Mesendoderm (in vitro differentiated cells): ENCODE data around the gene XDH.

Experiments
- DNase-seq: peaks from one replicate; pipeline ENCODE4 v3.0.0; 2013
- H2AK5ac ChIP-seq: 2 replicates; pipeline ENCODE4 v1.6.1; 2013; ENCODE audit warnings: low read length, inconsistent platforms
- H2BK120ac ChIP-seq: 2 replicates; pipeline ENCODE4 v1.6.1; 2013; ENCODE audit warnings: low read depth, mild to moderate bottlenecking, low read length, moderate library complexity, mixed read lengths
- H2BK15ac ChIP-seq: replicated peaks from 2 replicates; pipeline ENCODE4 v1.6.1; 2013; ENCODE audit warnings: low read depth, mild to moderate bottlenecking, moderate library complexity
- H2BK5ac ChIP-seq: 2 replicates; pipeline ENCODE4 v1.6.1; 2013; ENCODE audit warnings: low read length, inconsistent platforms
- H3K18ac ChIP-seq: 2 replicates; pipeline ENCODE4 v1.6.1; 2013; ENCODE audit warnings: mild to moderate bottlenecking, low read length, mixed read lengths
- H3K23ac ChIP-seq: one replicate; pipeline ENCODE4 v1.6.1; 2013; ENCODE audit warnings: low read length
- H3K27ac ChIP-seq: 2 replicates; pipeline ENCODE4 v1.5.1; 2013; ENCODE audit warnings: low read depth, mild to moderate bottlenecking, inconsistent platforms, low read length, moderate library complexity
- H3K27me3 ChIP-seq: 2 replicates; pipeline ENCODE4 v1.6.1; 2013; ENCODE audit warnings: low read length, control low read depth, mild to moderate bottlenecking, inconsistent platforms; ENCODE audit not compliant: insufficient read depth, poor library complexity
- H3K36me3 ChIP-seq: 2 replicates; pipeline ENCODE4 v1.6.1; 2013; ENCODE audit warnings: low read length, inconsistent platforms; ENCODE audit not compliant: control insufficient read depth, insufficient read depth
- H3K4ac ChIP-seq: one replicate; pipeline ENCODE4 v1.6.1; 2013; ENCODE audit warnings: low read depth, mild to moderate bottlenecking, low read length, moderate library complexity
- H3K4me1 ChIP-seq: 2 replicates; pipeline ENCODE4 v1.6.1; 2013; ENCODE audit warnings: low read depth, low read length, inconsistent platforms; ENCODE audit not compliant: control insufficient read depth
- H3K4me2 ChIP-seq: 2 replicates; pipeline ENCODE4 v1.6.1; 2013; ENCODE audit warnings: low read length
- H3K4me3 ChIP-seq: 2 replicates; pipeline ENCODE4 v1.5.1; 2013; ENCODE audit warnings: mild to moderate bottlenecking, low read length
- H3K56ac ChIP-seq: one replicate; pipeline ENCODE4 v1.6.1; 2013; ENCODE audit warnings: low read length
- H3K79me1 ChIP-seq: 2 replicates; pipeline ENCODE4 v1.6.1; 2013; ENCODE audit warnings: low read length, inconsistent platforms
- H3K79me2 ChIP-seq: 2 replicates; pipeline ENCODE4 v1.6.1; 2013; ENCODE audit warnings: mild to moderate bottlenecking, low read length; ENCODE audit not compliant: control insufficient read depth, insufficient read depth
- H3K9ac ChIP-seq: 2 replicates; pipeline ENCODE4 v1.6.1; 2013; ENCODE audit warnings: low read length, inconsistent platforms
- H4K5ac ChIP-seq: one replicate; pipeline ENCODE4 v1.6.1; 2013; ENCODE audit warnings: low read length
- H4K8ac ChIP-seq: one replicate; pipeline ENCODE4 v1.6.1; 2013; ENCODE audit warnings: low read depth, mild to moderate bottlenecking, control low read depth, low read length, moderate library complexity
- WGBS: extraction: QIAGEN DNeasy Blood & Tissue Kit; methylation state at CpG from one replicate; pipeline ENCODE4 v1.1.7; 2013; ENCODE audit warnings: low lambda C conversion rate, missing lambda C conversion rate; ENCODE audit not compliant: insufficient coverage; ENCODE audit errors: extremely low coverage; 5-methylcytosine and 5-hydroxymethylcytosine counted together

Gene XDH

DNA sequence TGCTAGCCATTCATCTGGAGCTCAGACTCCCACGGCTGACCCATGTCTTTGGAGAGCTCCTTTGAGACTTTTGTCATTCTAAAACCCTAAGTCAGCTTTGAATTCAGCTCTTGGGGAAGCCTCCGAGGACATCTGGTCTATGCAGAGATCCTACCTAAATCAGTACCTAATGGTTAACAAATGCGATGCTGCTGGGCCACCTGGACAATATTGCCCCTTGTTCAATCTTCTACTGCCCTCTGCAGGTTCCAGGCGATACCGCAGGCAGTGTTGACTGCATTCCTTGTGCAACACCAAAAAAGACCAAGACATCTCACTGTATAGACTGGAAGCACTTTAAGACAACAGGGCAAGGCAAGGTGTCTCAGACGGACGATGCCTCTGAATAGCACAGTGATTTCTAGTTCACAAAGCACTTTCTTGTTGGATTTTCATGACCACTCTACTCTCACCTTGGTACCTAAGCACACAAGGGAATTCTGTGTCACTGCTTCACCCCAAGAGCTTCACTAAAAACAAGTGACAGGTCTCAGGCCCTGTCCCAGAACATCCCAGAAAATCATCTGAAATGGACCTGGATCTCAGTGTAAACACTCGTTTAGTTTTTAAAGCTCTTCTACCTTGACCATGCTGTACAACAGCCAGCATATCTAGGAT, 80.9 kb downstream of the XDH start:
- Histone ChIP-seq H4K5ac (no peak overlapping the region), H3K4me3 (no peak overlapping the region), H3K27ac (no peak overlapping the region), H2AK5ac (no peak overlapping the region), H3K4me1 (peaks cover 14% of the 10 kb centered on the region), H3K27me3 (no peaks in the 10 kb centered on the region), H3K36me3 (no peaks in the 10 kb centered on the region), H3K79me2 (no peaks in the 10 kb centered on the region), H2BK15ac (no peak overlapping the region), H2BK5ac (no peak overlapping the region), H3K4me2 (no peak overlapping the region), H3K79me1 (no peaks in the 10 kb centered on the region), H3K4ac (peak overlapping the region; percentile 6), H2BK120ac (no peak overlapping the region), H3K18ac (no peak overlapping the region), H3K56ac (no peak overlapping the region), H3K9ac (no peak overlapping the region), H3K23ac (no peak overlapping the region), H4K8ac (no peak overlapping the region)
- DNase-seq = peak; percentile 90
- WGBS = no CpG with 5 or more reads among the region's 8 CpGs

DNA sequence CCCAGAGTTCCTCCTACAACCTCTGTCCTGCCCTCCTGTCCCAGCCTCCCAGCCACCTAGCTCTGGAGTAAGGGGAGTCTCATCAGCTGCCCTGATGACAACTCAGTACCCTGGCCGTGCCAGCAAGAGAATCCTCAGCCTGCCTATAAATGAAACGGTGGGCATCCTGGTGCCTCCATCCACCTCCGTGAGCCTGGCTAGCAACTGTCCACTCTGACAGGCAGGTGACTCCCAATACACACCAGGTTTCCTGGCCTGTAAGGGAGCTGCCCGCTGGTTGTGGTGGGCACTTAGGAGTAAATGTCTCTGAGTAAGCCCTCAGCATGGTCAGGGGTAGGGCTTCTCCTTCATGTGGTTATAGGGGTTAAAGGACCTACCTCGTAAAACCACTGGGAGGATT, 81.5 kb downstream of the XDH start:
- no peaks in the 10 kb centered on the region for H3K79me1 ChIP-seq
- H4K8ac ChIP-seq = no peak overlapping the region
- H2BK5ac ChIP-seq = no peak overlapping the region
- H4K5ac ChIP-seq = no peak overlapping the region
- no peaks in the 10 kb centered on the region for H3K79me2 ChIP-seq
- no peaks in the 10 kb centered on the region for H3K36me3 ChIP-seq
- no peaks in the 10 kb centered on the region for H3K27me3 ChIP-seq
- peak overlapping the region; percentile 6 for H3K4ac ChIP-seq
- DNase-seq = no peak
- no peak overlapping the region for H3K4me2 ChIP-seq
- no peak overlapping the region for H3K27ac ChIP-seq
- peak overlapping the region; percentile 1 for H3K18ac ChIP-seq
- no peak overlapping the region for H3K9ac ChIP-seq
- H2AK5ac ChIP-seq = no peak overlapping the region
- no CpG with 5 or more reads among the region's 5 CpGs for WGBS
- no peak overlapping the region for H3K4me3 ChIP-seq
- peaks cover 15% of the 10 kb centered on the region for H3K4me1 ChIP-seq
- H2BK15ac ChIP-seq = no peak overlapping the region
- H2BK120ac ChIP-seq = peak overlapping the region; percentile 7
- H3K56ac ChIP-seq = peak overlapping the region; percentile 44
- H3K23ac ChIP-seq = no peak overlapping the region

DNA sequence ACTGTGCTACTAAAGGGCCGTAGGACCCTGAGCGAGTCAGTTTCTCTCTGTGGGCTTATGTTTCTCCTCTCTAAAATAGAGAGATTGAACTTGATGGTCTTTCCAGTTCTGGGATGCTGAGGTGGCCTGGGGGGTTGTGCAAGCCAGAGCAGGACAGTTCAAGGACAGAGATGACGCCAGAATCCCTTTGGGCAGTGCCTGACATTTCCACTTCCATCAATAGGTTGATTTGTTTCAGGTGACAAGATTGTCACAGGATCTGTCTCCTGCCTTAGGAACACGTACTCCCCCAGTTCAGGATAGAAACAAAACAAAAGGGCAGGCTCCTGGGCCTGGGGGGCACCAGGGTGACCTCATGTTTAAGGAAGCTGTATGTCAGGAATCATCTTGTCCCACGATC, 82.0 kb downstream of the XDH start:
- Histone ChIP-seq H3K23ac (no peak overlapping the region), H3K36me3 (no peaks in the 10 kb centered on the region), H3K4me3 (no peak overlapping the region), H4K8ac (no peak overlapping the region), H3K4me1 (peaks cover 15% of the 10 kb centered on the region), H3K79me2 (no peaks in the 10 kb centered on the region), H3K4me2 (no peak overlapping the region), H2BK15ac (no peak overlapping the region), H2BK120ac (peak overlapping the region; percentile 5), H3K9ac (no peak overlapping the region), H3K27ac (no peak overlapping the region), H2AK5ac (no peak overlapping the region), H3K27me3 (no peaks in the 10 kb centered on the region), H3K4ac (no peak overlapping the region), H4K5ac (no peak overlapping the region), H3K56ac (no peak overlapping the region), H3K79me1 (no peaks in the 10 kb centered on the region), H3K18ac (no peak overlapping the region), H2BK5ac (no peak overlapping the region)
- no CpG with 5 or more reads among the region's 5 CpGs for WGBS
- DNase-seq = no peak

DNA sequence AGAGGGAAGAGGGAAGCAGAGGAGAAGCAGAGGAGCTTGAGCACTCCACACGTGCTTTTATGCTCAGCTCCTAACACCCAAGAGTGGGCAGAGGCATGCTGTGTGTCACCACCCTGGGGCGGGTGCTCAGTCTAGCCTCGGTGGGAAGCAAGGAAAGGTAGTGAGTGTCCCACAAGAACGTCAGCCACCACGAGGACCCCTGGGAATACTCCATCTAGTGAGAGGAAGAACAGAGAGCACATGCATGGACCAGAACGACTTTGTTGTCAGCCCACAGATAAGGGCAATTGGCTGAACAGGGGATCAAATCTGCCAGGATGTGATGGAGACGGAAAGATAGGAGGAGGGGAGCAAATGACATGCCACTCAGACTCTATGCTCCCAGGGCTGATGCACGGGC, 83.4 kb downstream of the XDH start:
- WGBS = no CpG with 5 or more reads among the region's 8 CpGs
- no peak overlapping the region for H3K4me3 ChIP-seq
- H3K27me3 ChIP-seq = no peaks in the 10 kb centered on the region

GRCh38 chr2:31329081-31329625, 85.4 kb downstream of the XDH start:
- Histone ChIP-seq H3K4me3 (no peak overlapping the region), H3K56ac (peak overlapping the region; percentile 22), H3K18ac (no peak overlapping the region), H4K5ac (no peak overlapping the region), H3K4me1 (peaks cover 15% of the 10 kb centered on the region), H2BK5ac (no peak overlapping the region), H3K4me2 (no peak overlapping the region), H3K36me3 (no peaks in the 10 kb centered on the region), H3K9ac (no peak overlapping the region), H3K79me1 (no peaks in the 10 kb centered on the region), H4K8ac (no peak overlapping the region), H3K23ac (no peak overlapping the region), H2BK15ac (no peak overlapping the region), H3K27ac (peak overlapping the region; percentile 43), H3K4ac (no peak overlapping the region), H2BK120ac (no peak overlapping the region), H3K79me2 (no peaks in the 10 kb centered on the region), H2AK5ac (no peak overlapping the region), H3K27me3 (no peaks in the 10 kb centered on the region)
- WGBS = no CpG with 5 or more reads among the region's 2 CpGs
- DNase-seq = peak; percentile 93

More for the DNA sequence above, 83.4 kb downstream of the XDH start:
- no peaks in the 10 kb centered on the region for H3K79me2 ChIP-seq
- no peak overlapping the region for H3K23ac ChIP-seq
- H3K9ac ChIP-seq = no peak overlapping the region
- no peaks in the 10 kb centered on the region for H3K79me1 ChIP-seq
- no peak overlapping the region for H3K27ac ChIP-seq
- H4K5ac ChIP-seq = no peak overlapping the region
- H2BK120ac ChIP-seq = no peak overlapping the region
- H3K4ac ChIP-seq = no peak overlapping the region
- H3K18ac ChIP-seq = no peak overlapping the region
- DNase-seq = no peak
- no peak overlapping the region for H3K4me2 ChIP-seq
- no peak overlapping the region for H2AK5ac ChIP-seq
- H3K4me1 ChIP-seq = peaks cover 15% of the 10 kb centered on the region
- no peak overlapping the region for H2BK15ac ChIP-seq
- no peak overlapping the region for H3K56ac ChIP-seq
- peak overlapping the region; percentile 12 for H2BK5ac ChIP-seq
- no peaks in the 10 kb centered on the region for H3K36me3 ChIP-seq
- no peak overlapping the region for H4K8ac ChIP-seq

- H3K27me3 ChIP-seq = no peaks in the 10 kb centered on the region
- H3K4ac ChIP-seq = no peak overlapping the region
- H3K9ac ChIP-seq = no peak overlapping the region
- no peak overlapping the region for H3K27ac ChIP-seq
- H3K18ac ChIP-seq = no peak overlapping the region
- no peaks in the 10 kb centered on the region for H3K79me2 ChIP-seq
- no peak overlapping the region for H3K4me2 ChIP-seq
- no peak overlapping the region for H3K4me3 ChIP-seq
- H3K23ac ChIP-seq = no peak overlapping the region
- H3K56ac ChIP-seq = no peak overlapping the region
- H4K5ac ChIP-seq = no peak overlapping the region
- no peak overlapping the region for H2BK5ac ChIP-seq
- H3K4me1 ChIP-seq = peaks cover 15% of the 10 kb centered on the region
- H2BK120ac ChIP-seq = no peak overlapping the region
- no peak overlapping the region for H4K8ac ChIP-seq
- DNase-seq = no peak
- no peaks in the 10 kb centered on the region for H3K79me1 ChIP-seq
- no peak overlapping the region for H2BK15ac ChIP-seq
- H3K36me3 ChIP-seq = no peaks in the 10 kb centered on the region
- no peak overlapping the region for H2AK5ac ChIP-seq
Observed at GRCh38 chr2:31328026-31328425, 86.5 kb downstream of the XDH start.
